Esophagus muscularis mucosa (tissue), 4 donors: ENCODE measurements around the gene EYA2. TPM values are rescaled to one million over a fixed set of nuclear protein-coding genes. Genes with fewer than 3 reads are reported as not detected.
A peak's percentile ranks its signal among the peaks of the same experiment; 100 is the strongest.

Experiments
- DNase-seq: peaks from one replicate; pipeline ENCODE4 v3.0.0-alpha.2; 2017; ENCODE audit errors: extremely low spot score
- H3K27ac ChIP-seq, 4 donors: fragments of 200-600 bp; sonication (generic); replicated peaks in 1 of 4; 1 replicate in 3 of 4; 2 replicates in 1 of 4; pipeline ENCODE4 v1.5.1; 2016 to 2019; ENCODE audit warnings: mild to moderate bottlenecking in 1 of 4
- H3K27me3 ChIP-seq, 4 donors: fragments of 200-600 bp; sonication (generic); one replicate each; pipeline versions ENCODE4 v1.5.1 to v1.6.0; 2016 to 2019
- H3K36me3 ChIP-seq, 4 donors: fragments of 200-600 bp; sonication (generic); one replicate each; pipeline ENCODE4 v1.5.1; 2016 to 2019
- H3K4me1 ChIP-seq, 4 donors: fragments of 200-600 bp; sonication (generic); one replicate each; pipeline ENCODE4 v1.5.1; 2016 to 2019
- H3K4me3 ChIP-seq, 4 donors: fragments of 200-600 bp; sonication (generic); 1 replicate in 2 of 4; 2 replicates in 2 of 4; pipeline ENCODE4 v1.5.1; 2016 to 2019; ENCODE audit warnings: mild to moderate bottlenecking in 4 of 4, moderate library complexity in 1 of 4
- H3K9me3 ChIP-seq, 4 donors: fragments of 200-600 bp; sonication (generic); 1 replicate in 3 of 4; 2 replicates in 1 of 4; pipeline ENCODE4 v1.5.1; 2016 to 2019
- CTCF ChIP-seq, 3 experiments: fragments of 200-600 bp in 2 of 3; fragments of 450-650 bp in 1 of 3; sonication (generic) in 2 of 3; IDR thresholded peaks; one replicate each; pipeline ENCODE4 v1.5.1; 2017 to 2019; ENCODE audit warnings: antibody characterized with exemption in 3 of 3, mild to moderate bottlenecking in 2 of 3, moderate library complexity in 1 of 3
- EP300 ChIP-seq: sonication (generic); formaldehyde crosslinking; IDR thresholded peaks from one replicate; pipeline ENCODE4 v1.6.1; 2017; ENCODE audit warnings: antibody characterized with exemption
- POLR2A ChIP-seq: fragments of 450-650 bp; IDR thresholded peaks from one replicate; pipeline ENCODE4 v1.6.1; 2017; ENCODE audit warnings: antibody characterized with exemption, moderate library complexity, mild to moderate bottlenecking, low read depth
- POLR2AphosphoS5 ChIP-seq, 2 donors: sonication (generic); formaldehyde crosslinking; IDR thresholded peaks; one replicate each; pipeline ENCODE4 v1.6.1; 2017; ENCODE audit warnings: antibody characterized with exemption in 2 of 2
- WGBS: methylation state at CpG from one replicate; pipeline ENCODE4 v1.1.5; 2018; 5-methylcytosine and 5-hydroxymethylcytosine counted together
- intact Hi-C: fragments of 100-400 bp; cut with DNase I; formaldehyde crosslinking; loops from one replicate; pipeline ENCODE4 v1.15.1; 2023
- total RNA-seq, 4 donors: library from RNA; depleted of rRNA; stranded (reverse); fragments of >200 nt; gene quantifications; one replicate each; pipeline versions ENCODE4 v1.1.0 to v1.2.1, GENCODE V29; 2016

The EYA2 gene
- total RNA-seq, 4 donors from 2014 or later, result 1.2 to 5.9 (median 4.2) TPM

- Histone ChIP-seq H3K9me3 (peaks cover 0 to 4% (median 0%) of the 10 kb centered on the region in 4 donors), H3K36me3 (no peaks in the 10 kb centered on the region), H3K4me3 (no peak overlapping the region), H3K27ac (no peak overlapping the region), H3K27me3 (no peaks in the 10 kb centered on the region), H3K4me1 (no peaks in the 10 kb centered on the region)
- DNase-seq, result peak; percentile 53
- intact Hi-C loops, result no loop called here
- WGBS, result 56% methylated on average over 6 of the region's 6 CpGs
- TF ChIP-seq CTCF (IDR thresholded peaks at IDR 0.05) (no peak), EP300 (no peak), POLR2AphosphoS5 (IDR thresholded peaks at IDR 0.05) (no peak), POLR2A (no peak)
These were observed 37.4 kb upstream of the EYA2 start for GRCh38 chr20:46857061-46857831.

- intact Hi-C loops, result no loop called here
- no peak overlapping the region for H3K4me3 ChIP-seq
- WGBS, result 79% methylated on average over 4 of the region's 4 CpGs
- DNase-seq, result no peak
- no peak overlapping the region for H3K27ac ChIP-seq
- peaks cover 0 to 16% (median 9%) of the 10 kb centered on the region in 4 donors for H3K9me3 ChIP-seq
- TF ChIP-seq POLR2A (no peak), EP300 (no peak), POLR2AphosphoS5 (IDR thresholded peaks at IDR 0.05) (no peak), CTCF (IDR thresholded peaks at IDR 0.05) (no peak)
- peaks cover 0 to 23% (median 0%) of the 10 kb centered on the region in 4 donors for H3K27me3 ChIP-seq
- no peaks in the 10 kb centered on the region for H3K36me3 ChIP-seq
- no peaks in the 10 kb centered on the region for H3K4me1 ChIP-seq
These were observed 28.8 kb upstream of the EYA2 start for GRCh38 chr20:46865824-46866223.

- WGBS, result 70% methylated on average over 1 of the region's 1 CpG
- H3K27me3 ChIP-seq, result peaks cover 0 to 27% (median 0%) of the 10 kb centered on the region in 4 donors
- H3K4me1 ChIP-seq, result no peaks in the 10 kb centered on the region
- no peak overlapping the region for H3K27ac ChIP-seq
- H3K36me3 ChIP-seq, result no peaks in the 10 kb centered on the region
- H3K9me3 ChIP-seq, result peaks cover 0 to 16% (median 4%) of the 10 kb centered on the region in 4 donors
- intact Hi-C loops, result no loop called here
- no peak overlapping the region for H3K4me3 ChIP-seq
- DNase-seq, result no peak
- TF ChIP-seq CTCF (IDR thresholded peaks at IDR 0.05) (no peak), POLR2AphosphoS5 (IDR thresholded peaks at IDR 0.05) (no peak)
These were observed 24.6 kb upstream of the EYA2 start for GRCh38 chr20:46870041-46870440.

GRCh38 chr20:46872328-46873211, 22.1 kb upstream of the EYA2 start:
- TF ChIP-seq EP300 (no peak), CTCF (IDR thresholded peaks at IDR 0.05) (no peak), POLR2A (no peak), POLR2AphosphoS5 (IDR thresholded peaks at IDR 0.05) (no peak)
- peaks cover 0 to 22% (median 0%) of the 10 kb centered on the region in 4 donors for H3K27me3 ChIP-seq
- peak overlapping the region in 1 of 4 donors; percentile 29 for H3K4me3 ChIP-seq
- H3K9me3 ChIP-seq, result peaks cover 0 to 16% (median 4%) of the 10 kb centered on the region in 4 donors
- no peaks in the 10 kb centered on the region for H3K4me1 ChIP-seq
- intact Hi-C loops, result no loop called here
- WGBS, result 62% methylated on average over 13 of the region's 13 CpGs
- no peak for DNase-seq
- no peak overlapping the region for H3K27ac ChIP-seq
- no peaks in the 10 kb centered on the region for H3K36me3 ChIP-seq
